Stimulated activated CD8-positive, alpha-beta memory T cell treated with anti-CD3 and anti-CD28 coated beads, Interleukin-7, amount 100 ng/mL, for 24 hours (primary cell): Measurements from ENCODE around the gene SPG7.

Source experiments
- DNase-seq: peaks from one replicate; pipeline ENCODE4 v3.0.0-alpha.2; 2020; ENCODE audit warnings: low read depth

The SPG7 gene

GRCh38 chr16:89547291-89547690, 39.1 kb downstream of the SPG7 start:
- DNase-seq = no peak

- DNase-seq = no peak
Measured at GRCh38 chr16:89547860-89548259, 39.7 kb downstream of the SPG7 start.

- no peak for DNase-seq
Measured at GRCh38 chr16:89548344-89549006, 40.3 kb downstream of the SPG7 start.

- DNase-seq = no peak
Measured at GRCh38 chr16:89549007-89549700, 41.0 kb downstream of the SPG7 start.

- DNase-seq = no peak
Measured at GRCh38 chr16:89550421-89551007, 42.3 kb downstream of the SPG7 start.

GRCh38 chr16:89552329-89552728, 44.1 kb downstream of the SPG7 start:
- DNase-seq = no peak

GRCh38 chr16:89552913-89553312, 44.7 kb downstream of the SPG7 start:
- DNase-seq = no peak

- no peak for DNase-seq
Measured at GRCh38 chr16:89553733-89554132, 45.5 kb downstream of the SPG7 start.

GRCh38 chr16:89554343-89554742, 46.1 kb downstream of the SPG7 start:
- DNase-seq = no peak

GRCh38 chr16:89555265-89555664, 47.1 kb downstream of the SPG7 start:
- DNase-seq = no peak

GRCh38 chr16:89555780-89556179, 47.6 kb downstream of the SPG7 start:
- DNase-seq = no peak

GRCh38 chr16:89556750-89557689, 48.8 kb downstream of the SPG7 start:
- DNase-seq = peak; percentile 79

GRCh38 chr16:89557690-89558490, 49.7 kb downstream of the SPG7 start:
- DNase-seq = no peak

GRCh38 chr16:89560378-89561141, 52.4 kb downstream of the SPG7 start, which contains the start of gene RPL13:
Gene RPL13, plus strand, starts transcription at chr16:89560682. Its CDS starts 278 bp downstream, at chr16:89560960.
- peak; percentile 85 for DNase-seq

GRCh38 chr16:89561142-89561883, 53.1 kb downstream of the SPG7 start:
- DNase-seq = no peak

GRCh38 chr16:89561884-89562599, 53.8 kb downstream of the SPG7 start:
- no peak for DNase-seq

GRCh38 chr16:89562939-89563338, 54.7 kb downstream of the SPG7 start:
- no peak for DNase-seq

- DNase-seq = no peak
Measured at GRCh38 chr16:89563639-89564392, 55.6 kb downstream of the SPG7 start.
